ENCODE measurements around the gene TRAF6.

DNA sequence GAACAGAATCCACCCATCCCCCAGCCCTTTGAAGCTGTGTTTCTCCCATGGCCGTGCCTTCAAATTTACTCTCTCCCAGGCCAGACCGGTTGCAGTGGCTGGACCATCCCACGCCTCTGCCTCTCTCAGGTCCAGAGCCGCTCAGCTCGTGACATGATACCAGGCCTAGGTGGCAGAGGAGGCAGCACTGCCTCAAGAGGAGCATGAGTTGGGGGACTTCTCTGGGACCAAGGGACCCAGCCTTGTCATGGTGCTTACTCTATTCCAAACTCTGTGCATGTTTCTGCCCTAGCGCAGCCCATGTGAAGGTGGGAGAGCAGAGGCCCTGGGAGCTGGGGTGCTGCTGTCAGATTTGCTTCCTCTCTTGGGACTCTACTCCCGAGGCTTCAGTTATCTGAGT, 51.0 kb downstream of the TRAF6 start:
- TF ChIP-seq, protein P1, sequence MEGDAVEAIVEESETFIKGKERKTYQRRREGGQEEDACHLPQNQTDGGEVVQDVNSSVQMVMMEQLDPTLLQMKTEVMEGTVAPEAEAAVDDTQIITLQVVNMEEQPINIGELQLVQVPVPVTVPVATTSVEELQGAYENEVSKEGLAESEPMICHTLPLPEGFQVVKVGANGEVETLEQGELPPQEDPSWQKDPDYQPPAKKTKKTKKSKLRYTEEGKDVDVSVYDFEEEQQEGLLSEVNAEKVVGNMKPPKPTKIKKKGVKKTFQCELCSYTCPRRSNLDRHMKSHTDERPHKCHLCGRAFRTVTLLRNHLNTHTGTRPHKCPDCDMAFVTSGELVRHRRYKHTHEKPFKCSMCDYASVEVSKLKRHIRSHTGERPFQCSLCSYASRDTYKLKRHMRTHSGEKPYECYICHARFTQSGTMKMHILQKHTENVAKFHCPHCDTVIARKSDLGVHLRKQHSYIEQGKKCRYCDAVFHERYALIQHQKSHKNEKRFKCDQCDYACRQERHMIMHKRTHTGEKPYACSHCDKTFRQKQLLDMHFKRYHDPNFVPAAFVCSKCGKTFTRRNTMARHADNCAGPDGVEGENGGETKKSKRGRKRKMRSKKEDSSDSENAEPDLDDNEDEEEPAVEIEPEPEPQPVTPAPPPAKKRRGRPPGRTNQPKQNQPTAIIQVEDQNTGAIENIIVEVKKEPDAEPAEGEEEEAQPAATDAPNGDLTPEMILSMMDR (IDR thresholded peaks at IDR 0.05), result no peak
- TF ChIP-seq POLR2A (IDR thresholded peaks at IDR 0.05), result no peak

Measured in sigmoid colon (tissue), 3 donors.